GM10248 (cell line): ENCODE data around the gene DSCAM.
"Not testable (repeated sequence)": the region's sequence is repeated elsewhere in the genome, so short reads cannot be mapped to it uniquely, and the experiment has no call there.

ENCODE experiments used
- CTCF ChIA-PET: fragments of 300-600 bp; sonication (Branson Sonifier 250); formaldehyde crosslinking; extraction: SDS; loops from one replicate; lab custom pipeline; 2021; ENCODE audit warnings: antibody characterized with exemption; lab: Yijun Ruan, JAX
- POLR2A ChIA-PET: fragments of 350-650 bp; sonication (Branson Sonifier 250); formaldehyde crosslinking; extraction: SDS; loops from one replicate; lab custom pipeline; 2020; ENCODE audit warnings: antibody characterized with exemption; lab: Yijun Ruan, JAX
- DNase-seq: peaks from one replicate; pipeline ENCODE4 v3.0.0; 2012; ENCODE audit errors: extremely low spot score
- CTCF ChIP-seq: IDR thresholded peaks from 2 replicates; pipeline ENCODE4 v1.5.1; 2012; ENCODE audit warnings: mild to moderate bottlenecking, low read depth; ENCODE audit errors: extremely low read depth, missing control alignments, control extremely low read depth

DSCAM gene

GRCh38 chr21:40333731-40334130 is 513.2 kb downstream of the DSCAM start:
- DNase-seq = no peak
- ChIA-PET POLR2A (no interaction called here), CTCF (no interaction called here)
- no peak for TF ChIP-seq CTCF

GRCh38 chr21:40331804-40332203 is 515.2 kb downstream of the DSCAM start:
- CTCF ChIA-PET = interaction anchor here (1.1 kb wide), 1 partner anchor 10 kb away, joined by 3 read pairs; no protein-coding TSS in a partner anchor
- DNase-seq = no peak
- TF ChIP-seq CTCF = no peak
- POLR2A ChIA-PET = no interaction called here

GRCh38 chr21:40331172-40331571 is 515.8 kb downstream of the DSCAM start:
- CTCF ChIA-PET = no interaction called here
- POLR2A ChIA-PET = no interaction called here
- no peak for TF ChIP-seq CTCF
- DNase-seq = no peak

- POLR2A ChIA-PET = no interaction called here
These were observed 522.6 kb downstream of the DSCAM start for GRCh38 chr21:40324389-40324788.

GRCh38 chr21:40320718-40321117 is 526.2 kb downstream of the DSCAM start:
- DNase-seq, POLR2A ChIA-PET: not testable (repeated sequence)
- CTCF ChIA-PET = interaction anchor here (1.2 kb wide), 1 partner anchor 15 kb away, joined by 3 read pairs; no protein-coding TSS in a partner anchor

More at GRCh38 chr21:40324389-40324788, 522.6 kb downstream of the DSCAM start:
- CTCF ChIA-PET = no interaction called here
- DNase-seq = no peak
- no peak for TF ChIP-seq CTCF

- no peak for TF ChIP-seq CTCF
- ChIA-PET CTCF (no interaction called here), POLR2A (no interaction called here)
- no peak for DNase-seq
These were observed 528.6 kb downstream of the DSCAM start for GRCh38 chr21:40318371-40318770.

GRCh38 chr21:40316104-40316503 is 530.9 kb downstream of the DSCAM start:
- ChIA-PET CTCF (interaction anchor here (1.4 kb wide), 1 partner anchor 9 kb away, joined by 5 read pairs; no protein-coding TSS in a partner anchor), POLR2A (no interaction called here)
- DNase-seq = no peak
- TF ChIP-seq CTCF = no peak
